OCI-LY7 (cell line): ENCODE results near the gene TTC16. TPM values are rescaled to one million over a fixed set of nuclear protein-coding genes. Genes with fewer than 3 reads are reported as not detected.

Experiments
- BruUV-seq: library from RNA; stranded (reverse); fragments of 400-500 nt; replicated peaks from 2 replicates; lab custom pipeline; 2021; lab: Mats Ljungman, UMichigan
- CTCF ChIA-PET: fragments of 300-600 bp; sonication (Branson Sonifier 250); formaldehyde crosslinking; loops from one replicate; lab custom pipeline; 2022; ENCODE audit warnings: antibody characterized with exemption; ENCODE audit not compliant: unreplicated experiment; lab: Charles Lee
- POLR2A ChIA-PET: fragments of 300-600 bp; sonication (Branson Sonifier 250); formaldehyde crosslinking; loops from one replicate; lab custom pipeline; 2022; ENCODE audit warnings: antibody characterized with exemption; lab: Charles Lee
- DNase-seq: peaks from one replicate; pipeline ENCODE4 v3.0.0-alpha.2; 2015; ENCODE audit warnings: low spot score
- H2AFZ ChIP-seq: fragments of 200-600 bp; sonication (generic), shearing (Covaris generic); 2 replicates; pipeline ENCODE4 v1.6.1; 2014; ENCODE audit warnings: mild to moderate bottlenecking, antibody characterized with exemption, low read length, moderate library complexity
- H3K27ac ChIP-seq: fragments of 200-600 bp; sonication (generic); 2 replicates; pipeline ENCODE4 v1.5.1; 2014; ENCODE audit warnings: mixed run types, low read depth, mild to moderate bottlenecking, moderate library complexity, low read length, inconsistent platforms; ENCODE audit not compliant: poor library complexity, severe bottlenecking
- H3K36me3 ChIP-seq: fragments of 200-600 bp; sonication (generic); 2 replicates; pipeline ENCODE4 v1.6.1; 2014; ENCODE audit warnings: mild to moderate bottlenecking, antibody characterized with exemption, low read length, moderate library complexity, mixed read lengths; ENCODE audit not compliant: insufficient read depth
- H3K4me1 ChIP-seq: fragments of 200-600 bp; sonication (generic); 2 replicates; pipeline ENCODE4 v1.5.1; 2014; ENCODE audit warnings: mild to moderate bottlenecking, low read length; ENCODE audit not compliant: insufficient read depth, poor library complexity, severe bottlenecking
- H3K4me2 ChIP-seq: fragments of 200-600 bp; sonication (generic); 2 replicates; pipeline ENCODE4 v1.6.1; 2014; ENCODE audit warnings: mild to moderate bottlenecking, low read length
- H3K4me3 ChIP-seq: fragments of 200-600 bp; sonication (generic); 2 replicates; pipeline ENCODE4 v1.5.1; 2014; ENCODE audit warnings: mild to moderate bottlenecking, low read depth, low read length; ENCODE audit not compliant: poor library complexity, severe bottlenecking
- H3K79me2 ChIP-seq: fragments of 200-600 bp; sonication (generic); 2 replicates; pipeline ENCODE4 v1.6.1; 2016; ENCODE audit warnings: low read depth, mild to moderate bottlenecking, low read length, moderate library complexity, mixed read lengths; ENCODE audit not compliant: insufficient read depth
- H3K9me2 ChIP-seq: fragments of 200-600 bp; sonication (generic); 2 replicates; pipeline ENCODE4 v1.6.1; 2016; ENCODE audit warnings: mild to moderate bottlenecking, low read length, mixed read lengths; ENCODE audit not compliant: insufficient read depth
- H3K9me3 ChIP-seq: fragments of 200-600 bp; sonication (generic); 2 replicates; pipeline ENCODE4 v1.6.1; 2014; ENCODE audit warnings: mild to moderate bottlenecking, mixed run types, low read length, mixed read lengths
- H4K20me1 ChIP-seq: fragments of 200-600 bp; sonication (generic); 2 replicates; pipeline ENCODE4 v1.6.1; 2014; ENCODE audit warnings: mild to moderate bottlenecking, antibody characterized with exemption, low read length, moderate library complexity, mixed read lengths; ENCODE audit not compliant: insufficient read depth
- EZH2phosphoT487 ChIP-seq: fragments of 200-600 bp; sonication (generic); IDR thresholded peaks from 2 replicates; pipeline ENCODE4 v1.6.1; 2018; ENCODE audit warnings: low read depth, borderline replicate concordance, mild to moderate bottlenecking, mixed run types, antibody characterized with exemption, low read length, moderate library complexity, mixed read lengths
- intact Hi-C: fragments of 100-400 bp; cut with micrococcal nuclease; formaldehyde crosslinking; loops from one replicate; pipeline ENCODE4 v1.10.0; 2022; ENCODE audit not compliant: unreplicated experiment
- total RNA-seq, 2 experiments: library from RNA; depleted of rRNA in 1 of 2; stranded (reverse); fragments of >200 nt in 1 of 2; shearing (Covaris generic) in 1 of 2; gene quantifications; 2 replicates each; pipeline ENCODE4 v1.2.3, GENCODE V29; 2014 to 2022
- TF ChIP-seq, protein P1 (sequence below): fragments of 200-600 bp; sonication (generic); conservative IDR thresholded peaks from 2 replicates; pipeline ENCODE4 v1.5.1; 2014; ENCODE audit warnings: mild to moderate bottlenecking, antibody characterized with exemption, low read length, moderate library complexity, mixed read lengths

TTC16 gene
- total RNA-seq, 2 experiments from 2014 or later = not detected

DNA sequence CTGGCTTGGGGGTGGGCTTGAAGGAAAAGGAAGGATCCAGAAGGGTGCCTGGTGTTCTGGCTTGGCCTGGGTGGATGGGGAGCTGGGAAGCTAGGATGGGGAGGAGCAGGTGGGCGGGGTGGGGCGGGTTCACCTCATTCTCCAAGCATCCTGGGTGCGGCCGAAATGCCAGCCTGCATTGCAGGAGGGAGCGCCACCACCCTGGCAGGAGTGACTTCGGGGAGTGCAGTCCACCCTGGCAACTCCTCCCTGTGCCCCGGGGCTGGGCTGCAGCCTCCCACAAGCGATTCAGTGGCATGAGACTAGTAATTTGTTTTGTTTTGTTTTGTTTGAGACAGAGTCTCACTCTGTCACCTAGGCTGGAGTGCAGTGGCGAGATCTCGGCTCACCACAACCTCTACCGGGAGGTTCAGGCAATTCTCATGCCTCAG, 5.5 kb downstream of the TTC16 start:
- no peak overlapping the region for H3K4me2 ChIP-seq
- POLR2A ChIA-PET = interaction anchor here (0.6 kb wide), 1 partner anchor 133 kb away, joined by 3 read pairs; no protein-coding TSS in a partner anchor
- no peak overlapping the region for H2AFZ ChIP-seq

DNA sequence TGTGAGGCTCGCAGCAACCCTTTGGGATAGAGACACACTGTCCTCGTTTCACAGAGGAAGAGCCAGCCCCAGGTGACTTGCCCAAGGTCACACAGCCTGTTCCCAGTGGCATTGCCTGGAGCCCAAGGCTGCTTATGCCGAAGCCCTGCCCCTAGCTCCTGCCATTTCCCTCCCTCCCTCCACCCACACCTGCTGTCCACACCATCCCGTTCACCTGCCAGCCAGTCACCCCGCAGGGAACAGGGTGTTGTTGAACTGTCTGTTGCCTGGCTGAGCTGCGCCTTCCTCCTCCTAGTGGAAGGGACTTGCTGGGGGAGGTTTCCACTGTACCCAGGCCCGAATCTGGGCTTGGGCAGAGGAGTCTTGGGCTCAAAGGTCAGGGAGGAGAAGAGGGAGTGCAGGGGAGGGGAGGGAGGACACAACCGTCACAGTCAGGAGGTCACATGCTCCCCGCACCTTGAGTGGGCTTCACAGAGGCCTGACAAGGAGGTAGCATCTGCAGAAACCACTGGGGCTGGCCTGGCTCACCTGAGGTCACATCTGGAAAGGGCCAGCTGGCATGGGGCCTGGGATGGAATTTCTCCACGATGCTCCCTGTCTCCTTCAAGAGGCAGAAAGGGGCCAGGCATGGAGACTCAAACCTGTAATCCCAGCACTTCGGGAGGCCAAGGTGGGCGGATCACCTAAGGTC, 6.3 kb downstream of the TTC16 start:
- Histone ChIP-seq H2AFZ (no peak overlapping the region), H3K36me3 (no peaks in the 10 kb centered on the region), H3K4me2 (no peak overlapping the region), H3K27ac (no peak overlapping the region), H4K20me1 (no peaks in the 10 kb centered on the region), H3K9me3 (no peaks in the 10 kb centered on the region), H3K4me1 (peaks cover 11% of the 10 kb centered on the region), H3K4me3 (no peak overlapping the region), H3K79me2 (no peaks in the 10 kb centered on the region), H3K9me2 (no peaks in the 10 kb centered on the region)
- TF ChIP-seq EZH2phosphoT487 = no peak
- TF ChIP-seq, protein P1, sequence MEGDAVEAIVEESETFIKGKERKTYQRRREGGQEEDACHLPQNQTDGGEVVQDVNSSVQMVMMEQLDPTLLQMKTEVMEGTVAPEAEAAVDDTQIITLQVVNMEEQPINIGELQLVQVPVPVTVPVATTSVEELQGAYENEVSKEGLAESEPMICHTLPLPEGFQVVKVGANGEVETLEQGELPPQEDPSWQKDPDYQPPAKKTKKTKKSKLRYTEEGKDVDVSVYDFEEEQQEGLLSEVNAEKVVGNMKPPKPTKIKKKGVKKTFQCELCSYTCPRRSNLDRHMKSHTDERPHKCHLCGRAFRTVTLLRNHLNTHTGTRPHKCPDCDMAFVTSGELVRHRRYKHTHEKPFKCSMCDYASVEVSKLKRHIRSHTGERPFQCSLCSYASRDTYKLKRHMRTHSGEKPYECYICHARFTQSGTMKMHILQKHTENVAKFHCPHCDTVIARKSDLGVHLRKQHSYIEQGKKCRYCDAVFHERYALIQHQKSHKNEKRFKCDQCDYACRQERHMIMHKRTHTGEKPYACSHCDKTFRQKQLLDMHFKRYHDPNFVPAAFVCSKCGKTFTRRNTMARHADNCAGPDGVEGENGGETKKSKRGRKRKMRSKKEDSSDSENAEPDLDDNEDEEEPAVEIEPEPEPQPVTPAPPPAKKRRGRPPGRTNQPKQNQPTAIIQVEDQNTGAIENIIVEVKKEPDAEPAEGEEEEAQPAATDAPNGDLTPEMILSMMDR = no peak
- ChIA-PET POLR2A (interaction anchor here (1.4 kb wide), 1 partner anchor 13 kb away, joined by 3 read pairs; no protein-coding TSS in a partner anchor), CTCF (no interaction called here)
- intact Hi-C loops = no loop called here
- no peak for DNase-seq
- BruUV-seq = no TSS peak

More for the DNA sequence above, 5.5 kb downstream of the TTC16 start:
- intact Hi-C loops = no loop called here
- no peak overlapping the region for H3K4me3 ChIP-seq
- H3K9me3 ChIP-seq = no peaks in the 10 kb centered on the region
- no TSS peak for BruUV-seq
- no peaks in the 10 kb centered on the region for H3K79me2 ChIP-seq
- no peaks in the 10 kb centered on the region for H4K20me1 ChIP-seq
- CTCF ChIA-PET = no interaction called here
- H3K36me3 ChIP-seq = no peaks in the 10 kb centered on the region
- peaks cover 11% of the 10 kb centered on the region for H3K4me1 ChIP-seq
- no peak overlapping the region for H3K27ac ChIP-seq
- no peaks in the 10 kb centered on the region for H3K9me2 ChIP-seq
- no peak for DNase-seq
- no peak for TF ChIP-seq EZH2phosphoT487
- TF ChIP-seq, protein P1 = no peak

DNA sequence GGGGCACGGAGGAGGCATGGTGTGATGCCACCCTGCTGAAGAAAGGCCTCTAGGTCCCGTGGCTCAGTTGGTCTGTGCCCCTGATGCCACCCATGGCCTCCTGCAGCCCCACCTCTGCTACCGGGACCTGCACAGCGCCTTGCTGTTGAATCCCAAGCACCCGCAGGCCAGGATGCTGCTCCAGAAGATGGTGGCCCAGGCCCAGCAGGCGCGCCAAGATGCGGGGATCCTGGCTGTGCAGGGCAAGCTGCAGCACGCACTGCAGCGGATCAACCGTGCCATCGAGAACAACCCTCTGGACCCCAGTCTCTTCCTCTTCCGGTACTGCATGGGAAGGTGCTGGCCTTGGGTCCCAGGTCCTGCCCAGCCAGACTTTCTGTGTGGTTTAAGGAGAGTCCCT, 7.1 kb downstream of the TTC16 start:
- Histone ChIP-seq H3K4me1 (peaks cover 11% of the 10 kb centered on the region), H2AFZ (no peak overlapping the region), H3K36me3 (no peaks in the 10 kb centered on the region), H3K79me2 (no peaks in the 10 kb centered on the region), H3K27ac (no peak overlapping the region), H3K4me3 (no peak overlapping the region), H3K9me2 (no peaks in the 10 kb centered on the region), H4K20me1 (no peaks in the 10 kb centered on the region), H3K4me2 (no peak overlapping the region), H3K9me3 (no peaks in the 10 kb centered on the region)
- intact Hi-C loops = no loop called here
- no peak for DNase-seq
- POLR2A ChIA-PET = interaction anchor here (1.4 kb wide), 1 partner anchor 14 kb away, joined by 3 read pairs; no protein-coding TSS in a partner anchor
- CTCF ChIA-PET = no interaction called here
- TF ChIP-seq, protein P1 = no peak
- TF ChIP-seq EZH2phosphoT487 = no peak
- BruUV-seq = no TSS peak
